ENCODE measurements around the gene PDHA1. TPM values are rescaled to one million over a fixed set of nuclear protein-coding genes. Genes with fewer than 3 reads are reported as not detected.

Gene PDHA1
- total RNA-seq, 2 experiments from 2014 or later = 134 to 142 TPM

- no peak overlapping the region for H3K4me3 Mint-ChIP-seq
- H3K27me3 Mint-ChIP-seq = peaks cover 5% of the 10 kb centered on the region
- H3K9me3 Mint-ChIP-seq = no peaks in the 10 kb centered on the region
- H3K27ac Mint-ChIP-seq = no peak overlapping the region
- no peaks in the 10 kb centered on the region for H3K36me3 Mint-ChIP-seq (ENCODE audit: low read depth)
- DNase-seq = no peak
- no peaks in the 10 kb centered on the region for H3K4me1 Mint-ChIP-seq
- CTCF ChIA-PET = no interaction called here
- POLR2A ChIA-PET = no interaction called here
Measured at GRCh38 chrX:19388064-19388679, 44.4 kb downstream of the PDHA1 start.

GRCh38 chrX:19388741-19389140 lies 45.0 kb downstream of the PDHA1 start:
- POLR2A ChIA-PET = no interaction called here
- no peak overlapping the region for H3K4me3 Mint-ChIP-seq
- H3K4me1 Mint-ChIP-seq = no peaks in the 10 kb centered on the region
- DNase-seq = no peak
- no peaks in the 10 kb centered on the region for H3K36me3 Mint-ChIP-seq (ENCODE audit: low read depth)
- no peak overlapping the region for H3K27ac Mint-ChIP-seq
- CTCF ChIA-PET = no interaction called here
- H3K9me3 Mint-ChIP-seq = no peaks in the 10 kb centered on the region
- peaks cover 3% of the 10 kb centered on the region for H3K27me3 Mint-ChIP-seq

GRCh38 chrX:19389227-19389845 lies 45.6 kb downstream of the PDHA1 start:
- ChIA-PET POLR2A (no interaction called here), CTCF (interaction anchor here (1.3 kb wide), 1 partner anchor 17 kb away, joined by 4 read pairs; no protein-coding TSS in a partner anchor)
- Mint-ChIP-seq H3K36me3 (ENCODE audit: low read depth) (no peaks in the 10 kb centered on the region), H3K4me1 (no peaks in the 10 kb centered on the region), H3K9me3 (no peaks in the 10 kb centered on the region), H3K27me3 (no peaks in the 10 kb centered on the region), H3K27ac (no peak overlapping the region), H3K4me3 (no peak overlapping the region)
- no peak for DNase-seq

GRCh38 chrX:19392078-19392477 lies 48.4 kb downstream of the PDHA1 start:
- no peaks in the 10 kb centered on the region for H3K36me3 Mint-ChIP-seq (ENCODE audit: low read depth)
- no peak for DNase-seq
- ChIA-PET POLR2A (no interaction called here), CTCF (no interaction called here)
- no peak overlapping the region for H3K27ac Mint-ChIP-seq
- H3K4me3 Mint-ChIP-seq = no peak overlapping the region
- no peaks in the 10 kb centered on the region for H3K27me3 Mint-ChIP-seq
- H3K4me1 Mint-ChIP-seq = no peaks in the 10 kb centered on the region
- no peaks in the 10 kb centered on the region for H3K9me3 Mint-ChIP-seq

GRCh38 chrX:19392703-19393102 lies 49.0 kb downstream of the PDHA1 start:
- Mint-ChIP-seq H3K27ac (no peak overlapping the region), H3K4me3 (no peak overlapping the region), H3K9me3 (no peaks in the 10 kb centered on the region), H3K27me3 (no peaks in the 10 kb centered on the region), H3K4me1 (no peaks in the 10 kb centered on the region), H3K36me3 (ENCODE audit: low read depth) (no peaks in the 10 kb centered on the region)
- POLR2A ChIA-PET = no interaction called here
- DNase-seq = no peak
- CTCF ChIA-PET = no interaction called here

GRCh38 chrX:19403696-19404095 lies 60.0 kb downstream of the PDHA1 start:
- Mint-ChIP-seq H3K36me3 (ENCODE audit: low read depth) (no peaks in the 10 kb centered on the region), H3K27ac (no peak overlapping the region), H3K27me3 (peaks cover 2% of the 10 kb centered on the region), H3K4me3 (no peak overlapping the region), H3K4me1 (no peaks in the 10 kb centered on the region), H3K9me3 (no peaks in the 10 kb centered on the region)
- ChIA-PET POLR2A (no interaction called here), CTCF (no interaction called here)
- DNase-seq = no peak

GRCh38 chrX:19410259-19410658 lies 66.5 kb downstream of the PDHA1 start:
- no peak overlapping the region for H3K27ac Mint-ChIP-seq
- no peaks in the 10 kb centered on the region for H3K9me3 Mint-ChIP-seq
- no peak overlapping the region for H3K4me3 Mint-ChIP-seq
- ChIA-PET POLR2A (no interaction called here), CTCF (no interaction called here)
- H3K36me3 Mint-ChIP-seq (ENCODE audit: low read depth) = no peaks in the 10 kb centered on the region
- H3K27me3 Mint-ChIP-seq = peaks cover 2% of the 10 kb centered on the region
- no peak for DNase-seq
- no peaks in the 10 kb centered on the region for H3K4me1 Mint-ChIP-seq

Other genes with a start within 250 kb of the PDHA1 start
- gene ADGRG2, start 221.5 kb upstream of the PDHA1 start, total RNA-seq = not detected
- under 1 TPM; 0.28 to 0.38 TPM for gene MAP3K15, start 171.6 kb downstream of the PDHA1 start, total RNA-seq